ENCODE data around the gene USP47. TPM values are rescaled to one million over a fixed set of nuclear protein-coding genes. Genes with fewer than 3 reads are reported as not detected.

Gene USP47
- total and polyA plus RNA-seq, 9 of the 15 experiments (the other 6 are each of a cell fraction or from before 2014, with no cell fraction given) = 13.1 to 63.6 (median 34.7) TPM

GRCh38 chr11:11860103-11860979, 18.6 kb downstream of the USP47 start (continued):
- no peak for TF ChIP-seq FOXK1 (CRISPR knock-in tag; IDR thresholded peaks at IDR 0.05; ENCODE audit: borderline replicate concordance)
- peak; percentile 54; the same call in 1 of the 2 replicates for TF ChIP-seq SMARCA4 (IDR thresholded peaks at IDR 0.05)
- TF ChIP-seq ZNF589 (CRISPR knock-in tag; IDR thresholded peaks at IDR 0.05; ENCODE audit: low read depth) = no peak
- TF ChIP-seq SMARCB1 (IDR thresholded peaks at IDR 0.05; ENCODE audit: insufficient read length, low read depth) = no peak
- no peak for TF ChIP-seq U2AF1 (optimal IDR thresholded peaks at IDR 0.05; ENCODE audit: low read depth, low read length)
- TF ChIP-seq CCNT2 (IDR thresholded peaks at IDR 0.05; ENCODE audit: borderline replicate concordance, extremely low read depth, insufficient read length, low read depth, low read length) = no peak
- no peak for TF ChIP-seq VEZF1 (CRISPR knock-in tag; IDR thresholded peaks at IDR 0.05)
- no peak for TF ChIP-seq NFE2L1 (tag; IDR thresholded peaks at IDR 0.05; ENCODE audit: borderline replicate concordance, low read depth)
- no peak for TF ChIP-seq ZFX (CRISPR knock-in tag; IDR thresholded peaks at IDR 0.05)
- no peak for TF ChIP-seq ZNF3 (CRISPR knock-in tag; IDR thresholded peaks at IDR 0.05)
- no peak for TF ChIP-seq BRF2 (IDR thresholded peaks at IDR 0.05; ENCODE audit: borderline replicate concordance, insufficient read depth, insufficient read length)
- TF ChIP-seq STAT5A (IDR thresholded peaks at IDR 0.05; ENCODE audit: borderline replicate concordance, low read length) = no peak
- peak; percentile 29 for TF ChIP-seq EP400 (IDR thresholded peaks at IDR 0.05)
- TF ChIP-seq ZNF217 (CRISPR knock-in tag; IDR thresholded peaks at IDR 0.05) = no peak
- no peak for TF ChIP-seq TCF7 (IDR thresholded peaks at IDR 0.05; ENCODE audit: borderline replicate concordance)
- TF ChIP-seq GATA2 (CRISPR knock-in tag; IDR thresholded peaks at IDR 0.05) = no peak
- peak; percentile 61 for TF ChIP-seq NFE2 (IDR thresholded peaks at IDR 0.05; ENCODE audit: low read depth)
- no peak for TF ChIP-seq ILK (tag; IDR thresholded peaks at IDR 0.05; ENCODE audit: borderline replicate concordance, low read depth)
- TF ChIP-seq ZNF436 (CRISPR knock-in tag; IDR thresholded peaks at IDR 0.05) = no peak
- no peak for TF ChIP-seq SP1 (CRISPR knock-in tag; IDR thresholded peaks at IDR 0.05)
- TF ChIP-seq CBX8 (IDR thresholded peaks at IDR 0.05; ENCODE audit: borderline replicate concordance, extremely low read depth, low read depth, low read length, poor library complexity, severe bottlenecking) = no peak
- no peak for TF ChIP-seq CBFA2T2 (conservative IDR thresholded peaks at IDR 0.05)
- no peak for TF ChIP-seq ETS1 (conservative IDR thresholded peaks at IDR 0.05; ENCODE audit: control insufficient read depth, low read depth, low read length)
- TF ChIP-seq ZNF77 (CRISPR knock-in tag; IDR thresholded peaks at IDR 0.05) = no peak
- no peak for TF ChIP-seq STAG1 (CRISPR knock-in tag; IDR thresholded peaks at IDR 0.05; ENCODE audit: borderline replicate concordance)
